ENCODE data around the gene COMMD1. TPM values are rescaled to one million over a fixed set of nuclear protein-coding genes. Genes with fewer than 3 reads are reported as not detected.

COMMD1 gene
- total and polyA plus RNA-seq, 9 donors = 25.4 to 48.8 (median 33.3) TPM

DNA sequence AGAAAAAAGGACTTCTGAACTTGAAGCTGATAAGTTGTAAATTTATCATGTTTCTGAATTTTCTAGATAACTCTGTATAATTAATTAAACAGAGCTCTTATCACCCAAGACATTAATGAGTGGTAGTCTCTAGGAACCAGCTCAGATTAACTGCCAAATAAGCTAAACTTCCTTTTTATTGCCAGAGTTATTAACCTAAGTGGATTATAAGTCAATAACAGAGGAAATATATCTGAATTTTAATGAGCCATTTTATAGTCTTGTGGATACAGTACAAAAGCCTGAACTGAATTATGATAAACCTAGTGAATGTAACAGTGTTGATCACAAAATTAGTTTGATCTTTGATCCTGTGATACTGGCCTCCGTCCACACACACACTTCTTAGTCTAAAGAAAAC is 111.5 kb downstream of the COMMD1 start:
- 80 to 85% (median 84%) methylated on average over 1 of the region's 1 CpG for WGBS, 3 donors

DNA sequence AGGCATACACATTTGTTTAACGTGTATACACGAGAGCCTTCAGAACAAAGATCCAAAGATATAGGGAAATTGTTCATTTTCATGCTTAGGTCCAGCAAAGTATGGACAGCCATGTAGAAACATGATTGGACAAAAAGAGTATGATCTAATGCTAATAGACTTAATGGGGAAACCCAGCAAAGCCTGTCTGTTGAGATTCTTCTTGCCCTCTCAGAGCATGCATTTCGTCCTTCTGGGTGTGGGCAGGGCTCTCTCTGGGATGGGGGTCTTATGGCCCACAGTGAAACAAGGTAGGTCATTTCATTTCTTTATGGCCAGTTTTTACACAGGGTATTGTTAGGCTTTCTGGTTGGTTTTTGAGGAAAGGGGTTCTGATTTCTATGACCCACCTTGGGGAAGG is 124.4 kb downstream of the COMMD1 start:
- TF ChIP-seq EP300 (IDR thresholded peaks at IDR 0.05) = no peak
- TF ChIP-seq POLR2A (IDR thresholded peaks at IDR 0.05) = no peak
- TF ChIP-seq CTCF (IDR thresholded peaks at IDR 0.05) = no peak
- DNase-seq = no peak
- intact Hi-C loops (cut with DNase I) = no loop called here
- Histone ChIP-seq H3K4me3 (no peak overlapping the region), H3K36me3 (no peaks in the 10 kb centered on the region), H3K27me3 (no peaks in the 10 kb centered on the region), H3K27ac (no peak overlapping the region), H3K4me1 (ENCODE audit: insufficient read depth) (no peaks in the 10 kb centered on the region), H3K9me3 (no peaks in the 10 kb centered on the region)
- WGBS, 3 donors = 90 to 93% (median 91%) methylated on average over 3 of the region's 3 CpGs

More for the DNA sequence above, 111.5 kb downstream of the COMMD1 start:
- no peak for TF ChIP-seq EP300 (IDR thresholded peaks at IDR 0.05)
- no peak for TF ChIP-seq POLR2A (IDR thresholded peaks at IDR 0.05)
- TF ChIP-seq CTCF (IDR thresholded peaks at IDR 0.05) = no peak
- H3K4me1 ChIP-seq (ENCODE audit: insufficient read depth) = no peaks in the 10 kb centered on the region
- H3K9me3 ChIP-seq = no peaks in the 10 kb centered on the region
- no peaks in the 10 kb centered on the region for H3K27me3 ChIP-seq
- DNase-seq = no peak
- H3K27ac ChIP-seq = no peak overlapping the region
- intact Hi-C loops (cut with DNase I) = no loop called here
- no peak overlapping the region for H3K4me3 ChIP-seq
- H3K36me3 ChIP-seq = no peaks in the 10 kb centered on the region

DNA sequence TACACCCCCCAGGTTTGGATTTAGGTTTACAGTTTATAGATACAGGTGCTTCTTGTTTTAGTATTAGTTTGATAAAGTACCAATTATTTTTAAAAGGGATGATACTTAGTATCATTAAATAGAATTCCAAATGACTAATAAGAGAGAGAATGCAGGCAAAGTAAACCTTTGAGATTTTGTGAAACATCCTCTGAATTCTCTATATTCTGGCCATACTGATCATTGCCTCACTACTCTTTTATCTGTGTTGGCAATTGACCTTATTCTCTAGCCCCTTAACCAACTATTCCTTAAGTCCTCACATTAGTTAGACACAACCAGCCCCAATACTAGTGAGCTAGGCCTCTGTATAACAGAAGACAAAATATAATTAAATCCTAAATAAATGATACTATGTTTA is 125.4 kb downstream of the COMMD1 start:
- no peaks in the 10 kb centered on the region for H3K4me1 ChIP-seq (ENCODE audit: insufficient read depth)
- intact Hi-C loops (cut with DNase I) = no loop called here
- no peak overlapping the region for H3K27ac ChIP-seq
- no peak for DNase-seq
- no peaks in the 10 kb centered on the region for H3K27me3 ChIP-seq
- no peaks in the 10 kb centered on the region for H3K36me3 ChIP-seq
- H3K9me3 ChIP-seq = no peaks in the 10 kb centered on the region
- no peak for TF ChIP-seq EP300 (IDR thresholded peaks at IDR 0.05)
- no peak for TF ChIP-seq CTCF (IDR thresholded peaks at IDR 0.05)
- TF ChIP-seq POLR2A (IDR thresholded peaks at IDR 0.05) = no peak
- no peak overlapping the region for H3K4me3 ChIP-seq

- no peaks in the 10 kb centered on the region for H3K36me3 ChIP-seq
- 93 to 99% (median 98%) methylated on average over 5 of the region's 5 CpGs for WGBS, 3 donors
- DNase-seq = no peak
- H3K27me3 ChIP-seq = no peaks in the 10 kb centered on the region
- no peaks in the 10 kb centered on the region for H3K4me1 ChIP-seq (ENCODE audit: insufficient read depth)
- H3K27ac ChIP-seq = no peak overlapping the region
- no peak for TF ChIP-seq CTCF (IDR thresholded peaks at IDR 0.05)
- no peak for TF ChIP-seq POLR2A (IDR thresholded peaks at IDR 0.05)
- TF ChIP-seq EP300 (IDR thresholded peaks at IDR 0.05) = no peak
- intact Hi-C loops (cut with DNase I) = no loop called here
- H3K9me3 ChIP-seq = no peaks in the 10 kb centered on the region
- H3K4me3 ChIP-seq = no peak overlapping the region
Observed at GRCh38 chr2:62032096-62032495, 126.6 kb downstream of the COMMD1 start.

- no peaks in the 10 kb centered on the region for H3K4me1 ChIP-seq (ENCODE audit: insufficient read depth)
- no peaks in the 10 kb centered on the region for H3K9me3 ChIP-seq
- H3K4me3 ChIP-seq = no peak overlapping the region
- TF ChIP-seq CTCF (IDR thresholded peaks at IDR 0.05) (no peak), EP300 (IDR thresholded peaks at IDR 0.05) (no peak), POLR2A (IDR thresholded peaks at IDR 0.05) (no peak)
- H3K27me3 ChIP-seq = no peaks in the 10 kb centered on the region
- no peak overlapping the region for H3K27ac ChIP-seq
- DNase-seq = no peak
- intact Hi-C loops (cut with DNase I) = no loop called here
- no peaks in the 10 kb centered on the region for H3K36me3 ChIP-seq
Observed at GRCh38 chr2:62034715-62035114, 129.2 kb downstream of the COMMD1 start.

All from ovary (tissue), 9 donors.